Measurements from ENCODE around the gene EIPR1.

The EIPR1 gene

GRCh38 chr2:3424171-3424795 lies 46.7 kb upstream of the EIPR1 start:
- Histone ChIP-seq H3K36me3 (ENCODE audit: low read length) (peaks cover 5% of the 10 kb centered on the region; the same call in 1 of the 2 replicates), H3K9ac (ENCODE audit: low read length) (no peak overlapping the region), H4K20me1 (ENCODE audit: low read depth, low read length) (no peaks in the 10 kb centered on the region), H3K27ac (ENCODE audit: low read depth, low read length) (no peak overlapping the region), H3K9me2 (replicated peaks; ENCODE audit: insufficient read depth, low read length) (no peaks in the 10 kb centered on the region), H3K9me3 (ENCODE audit: insufficient read depth, low read length) (no peaks in the 10 kb centered on the region), H3K27me3 (ENCODE audit: low read length) (no peaks in the 10 kb centered on the region), H3K4me2 (ENCODE audit: low read depth, low read length, poor library complexity, severe bottlenecking) (no peak overlapping the region), H2AFZ (ENCODE audit: low read depth, low read length, severe bottlenecking) (no peak overlapping the region), H3K79me2 (ENCODE audit: insufficient read depth, low read length) (no peaks in the 10 kb centered on the region), H3F3A (ENCODE audit: insufficient read depth) (no peaks in the 10 kb centered on the region), H3K4me3 (ENCODE audit: insufficient read depth, low read length, poor library complexity, severe bottlenecking) (no peak overlapping the region)
- TF ChIP-seq CTCF (IDR thresholded peaks at IDR 0.05; ENCODE audit: insufficient read depth, low read length, poor library complexity, severe bottlenecking), result peak; percentile 3
- TF ChIP-seq EZH2phosphoT487 (conservative IDR thresholded peaks at IDR 0.05; ENCODE audit: low read length), result no peak

GRCh38 chr2:3423492-3424170 lies 46.0 kb upstream of the EIPR1 start:
- H4K20me1 ChIP-seq (ENCODE audit: low read depth, low read length), result no peaks in the 10 kb centered on the region
- H3K9me2 ChIP-seq (replicated peaks; ENCODE audit: insufficient read depth, low read length), result no peaks in the 10 kb centered on the region
- no peaks in the 10 kb centered on the region for H3K79me2 ChIP-seq (ENCODE audit: insufficient read depth, low read length)
- TF ChIP-seq CTCF (IDR thresholded peaks at IDR 0.05; ENCODE audit: insufficient read depth, low read length, poor library complexity, severe bottlenecking) (peak; percentile 99), EZH2phosphoT487 (conservative IDR thresholded peaks at IDR 0.05; ENCODE audit: low read length) (no peak)
- no peak overlapping the region for H3K27ac ChIP-seq (ENCODE audit: low read depth, low read length)
- H3K9me3 ChIP-seq (ENCODE audit: insufficient read depth, low read length), result no peaks in the 10 kb centered on the region
- no peaks in the 10 kb centered on the region for H3F3A ChIP-seq (ENCODE audit: insufficient read depth)
- H2AFZ ChIP-seq (ENCODE audit: low read depth, low read length, severe bottlenecking), result no peak overlapping the region
- peaks cover 5% of the 10 kb centered on the region; the same call in 1 of the 2 replicates for H3K36me3 ChIP-seq (ENCODE audit: low read length)
- no peak overlapping the region for H3K4me3 ChIP-seq (ENCODE audit: insufficient read depth, low read length, poor library complexity, severe bottlenecking)
- H3K9ac ChIP-seq (ENCODE audit: low read length), result no peak overlapping the region
- H3K27me3 ChIP-seq (ENCODE audit: low read length), result no peaks in the 10 kb centered on the region
- no peak overlapping the region for H3K4me2 ChIP-seq (ENCODE audit: low read depth, low read length, poor library complexity, severe bottlenecking)

- Histone ChIP-seq H3K36me3 (ENCODE audit: low read length) (peaks cover 5% of the 10 kb centered on the region; the same call in 1 of the 2 replicates), H3K4me2 (ENCODE audit: low read depth, low read length, poor library complexity, severe bottlenecking) (no peak overlapping the region)
- TF ChIP-seq EZH2phosphoT487 (conservative IDR thresholded peaks at IDR 0.05; ENCODE audit: low read length) (no peak), CTCF (IDR thresholded peaks at IDR 0.05; ENCODE audit: insufficient read depth, low read length, poor library complexity, severe bottlenecking) (no peak)
These were observed 44.7 kb upstream of the EIPR1 start for GRCh38 chr2:3422161-3422779.

More at GRCh38 chr2:3422161-3422779, 44.7 kb upstream of the EIPR1 start:
- Histone ChIP-seq H2AFZ (ENCODE audit: low read depth, low read length, severe bottlenecking) (no peak overlapping the region), H3K9me3 (ENCODE audit: insufficient read depth, low read length) (no peaks in the 10 kb centered on the region), H4K20me1 (ENCODE audit: low read depth, low read length) (no peaks in the 10 kb centered on the region), H3K9ac (ENCODE audit: low read length) (no peak overlapping the region), H3K4me3 (ENCODE audit: insufficient read depth, low read length, poor library complexity, severe bottlenecking) (no peak overlapping the region), H3K9me2 (replicated peaks; ENCODE audit: insufficient read depth, low read length) (no peaks in the 10 kb centered on the region), H3K79me2 (ENCODE audit: insufficient read depth, low read length) (no peaks in the 10 kb centered on the region), H3F3A (ENCODE audit: insufficient read depth) (no peaks in the 10 kb centered on the region), H3K27ac (ENCODE audit: low read depth, low read length) (no peak overlapping the region), H3K27me3 (ENCODE audit: low read length) (no peaks in the 10 kb centered on the region)
